HG03196 (cell line): ENCODE measurements around the gene SMIM45.

Experiments
- ATAC-seq: cut with Tn5 transposase; IDR thresholded peaks from one replicate; pipeline ENCODE4 v1.9.1; 2021; ENCODE audit not compliant: unreplicated experiment

SMIM45 gene

DNA sequence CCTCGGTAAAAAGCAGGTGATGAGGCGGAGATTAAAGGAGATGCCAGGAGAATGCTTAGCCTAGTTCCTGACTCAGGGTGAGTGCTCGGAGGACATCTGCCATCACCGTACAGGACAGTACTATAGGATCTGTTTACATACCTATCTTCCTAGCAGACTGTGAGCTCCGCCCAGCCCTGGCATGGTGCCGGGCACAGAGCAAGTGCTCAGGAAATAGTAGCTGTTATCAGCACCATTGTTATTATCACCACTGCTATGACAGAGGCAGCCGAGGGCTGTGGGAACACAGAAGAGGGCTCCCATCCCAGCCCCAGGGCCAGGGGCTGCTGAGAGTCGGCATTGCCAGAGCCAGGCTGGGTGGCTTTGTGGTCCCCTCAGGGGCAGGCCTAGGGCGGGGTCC, 16.7 kb downstream of the SMIM45 start:
- no peak for ATAC-seq

GRCh38 chr22:41969110-41969646, 17.2 kb downstream of the SMIM45 start, which contains the start of gene SEPTIN3:
Gene SEPTIN3, plus strand, starts transcription at chr22:41969443. Its CDS starts 2,050 bp downstream, at chr22:41971493.
- no peak for ATAC-seq

DNA sequence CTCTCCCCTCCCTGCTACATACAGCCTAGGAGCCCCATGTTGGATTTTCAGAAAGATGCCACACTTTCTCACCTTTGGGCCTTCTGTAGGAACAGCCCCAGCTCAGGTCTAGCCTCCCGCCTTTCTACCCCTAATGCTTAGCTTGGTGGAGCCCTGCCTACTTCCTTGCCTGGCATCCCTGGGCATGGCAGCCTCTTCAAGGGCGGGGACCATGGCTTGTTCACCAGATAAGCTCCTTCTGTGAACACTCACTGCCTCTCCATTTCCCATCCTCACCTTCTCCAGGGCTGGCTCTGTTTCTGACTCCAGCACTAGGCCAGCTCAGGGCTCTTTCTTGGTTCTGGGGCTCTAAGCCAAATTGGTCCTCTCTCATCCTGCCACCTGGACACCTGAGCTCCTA, 18.7 kb downstream of the SMIM45 start:
- ATAC-seq, result no peak

DNA sequence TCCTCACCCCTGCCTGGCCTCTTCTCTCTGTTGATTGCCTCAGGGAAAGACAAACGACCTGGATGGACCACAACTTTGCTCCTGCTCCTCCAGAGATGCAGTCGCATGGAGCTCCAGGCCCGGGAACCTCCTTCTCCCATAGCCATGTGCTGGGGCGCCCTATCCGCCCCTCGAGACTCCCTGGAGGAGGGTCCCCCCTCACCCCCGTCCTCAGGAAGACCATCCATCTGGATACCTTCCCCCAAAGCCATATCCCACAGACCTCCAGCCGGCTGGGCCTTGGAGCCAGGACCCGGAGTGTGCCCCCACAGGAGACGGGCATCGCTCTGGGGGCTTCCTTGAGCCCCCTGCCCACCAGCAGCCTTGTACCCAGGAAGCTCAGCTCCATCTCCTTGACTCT, 19.5 kb downstream of the SMIM45 start:
- no peak for ATAC-seq

- ATAC-seq, result no peak
Measured at GRCh38 chr22:41974691-41975290, 22.8 kb downstream of the SMIM45 start.

- no peak for ATAC-seq
Measured at GRCh38 chr22:41975299-41976069, 23.5 kb downstream of the SMIM45 start.

GRCh38 chr22:41976070-41976901, 24.3 kb downstream of the SMIM45 start:
- no peak for ATAC-seq

GRCh38 chr22:41976961-41977566, 25.1 kb downstream of the SMIM45 start:
- no peak for ATAC-seq

DNA sequence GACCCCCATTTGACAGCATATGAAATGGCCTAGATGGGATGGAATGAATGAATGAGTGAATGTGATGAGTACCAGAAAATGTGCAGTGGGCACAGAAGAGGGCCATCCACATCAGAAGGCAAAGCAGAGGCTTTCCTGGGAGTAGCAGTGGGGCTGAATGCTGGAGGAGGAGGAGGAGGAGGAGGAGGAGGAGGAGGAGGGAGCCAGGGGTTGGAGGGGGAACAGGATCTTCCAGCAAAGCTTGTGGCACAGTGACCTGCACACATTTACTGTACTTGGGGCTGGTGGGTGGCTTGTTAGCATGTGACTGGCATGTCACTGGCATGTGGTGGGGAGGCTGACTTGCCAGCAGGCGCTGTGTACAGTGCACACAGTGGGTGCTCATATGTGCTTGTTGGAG, 26.8 kb downstream of the SMIM45 start:
- no peak for ATAC-seq

DNA sequence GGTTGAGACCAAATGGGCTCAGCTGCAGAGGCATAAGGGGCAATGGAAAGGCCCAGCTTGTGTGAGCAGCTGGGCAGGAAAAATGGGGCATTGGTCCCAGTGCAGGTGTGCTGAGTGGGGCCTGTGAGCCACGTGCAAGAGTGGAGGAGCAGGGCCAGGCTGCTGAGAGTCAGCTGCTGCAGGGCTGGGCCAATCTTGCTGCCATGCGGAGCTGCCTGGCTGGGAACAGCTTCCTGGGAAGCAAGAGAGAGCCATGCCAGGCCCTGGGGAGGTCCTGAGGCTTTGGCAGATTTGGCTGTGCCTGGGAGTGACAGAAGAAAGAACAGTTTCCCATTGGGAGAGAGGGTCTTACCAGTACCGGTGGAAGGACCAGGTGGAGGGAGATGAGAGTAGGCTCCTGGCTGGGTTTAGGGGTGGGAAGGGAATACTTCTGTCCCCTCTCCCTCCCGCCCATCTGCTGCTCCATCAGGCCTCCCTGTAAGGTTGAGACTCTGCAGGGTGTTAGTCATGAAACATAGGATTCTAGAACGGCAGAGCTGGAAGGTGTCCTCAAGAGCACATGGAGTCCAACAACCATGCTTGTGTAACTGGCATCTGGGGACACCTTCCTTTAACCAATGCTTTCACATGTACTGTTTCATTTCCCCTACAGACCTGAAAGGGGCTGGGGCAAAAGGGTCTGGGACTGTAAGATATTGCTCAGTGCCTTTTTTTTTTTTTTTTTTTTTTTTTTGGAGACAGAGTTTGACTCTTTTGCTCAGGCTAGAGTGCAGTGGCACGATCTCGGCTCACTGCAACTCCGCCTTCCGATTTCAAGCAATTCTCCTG, 27.7 kb downstream of the SMIM45 start:
- ATAC-seq, result no peak

GRCh38 chr22:41982865-41983264, 30.9 kb downstream of the SMIM45 start:
- no peak for ATAC-seq

- ATAC-seq, result no peak
Measured at GRCh38 chr22:41983513-41984405, 31.8 kb downstream of the SMIM45 start.

DNA sequence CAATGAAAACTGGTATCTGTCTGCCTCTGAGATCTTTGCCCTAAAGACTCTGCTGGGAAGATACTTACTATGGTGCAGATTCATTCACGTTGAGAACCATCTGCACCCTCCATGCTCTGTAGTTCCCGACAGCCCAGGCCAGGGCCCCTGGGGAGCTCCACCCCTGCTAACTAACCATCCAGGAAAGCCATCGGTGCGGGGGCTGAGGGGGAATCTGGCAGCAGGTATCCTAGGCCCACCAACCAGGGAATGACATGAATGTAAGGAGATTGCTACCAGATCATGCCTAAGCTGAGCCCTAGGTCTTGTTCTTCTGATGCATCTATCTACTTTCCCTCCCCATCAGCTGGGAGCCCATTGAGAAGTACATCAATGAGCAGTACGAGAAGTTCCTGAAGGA, 35.3 kb downstream of the SMIM45 start:
- ATAC-seq, result no peak

DNA sequence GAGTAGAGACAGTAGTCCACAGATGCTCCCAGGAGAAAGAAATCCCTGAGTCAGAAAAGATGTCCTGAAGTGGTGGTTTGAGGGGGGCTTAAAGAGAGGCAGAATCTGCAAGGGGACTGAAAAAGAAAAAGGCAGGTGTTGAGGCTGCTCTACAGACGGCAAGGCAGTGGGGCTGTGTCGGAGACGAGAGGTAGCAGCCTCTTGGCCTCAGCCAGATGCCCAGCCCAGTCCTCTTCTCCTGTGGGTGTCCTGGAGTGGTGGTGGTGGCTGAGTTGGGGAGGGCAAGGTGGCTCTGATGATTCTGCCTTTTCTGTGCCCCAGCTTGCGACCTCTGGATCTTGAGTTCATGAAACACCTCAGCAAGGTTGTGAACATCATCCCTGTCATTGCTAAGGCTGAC, 37.3 kb downstream of the SMIM45 start:
- ATAC-seq, result no peak

- ATAC-seq, result no peak
Measured at GRCh38 chr22:41991111-41991510, 39.2 kb downstream of the SMIM45 start.

GRCh38 chr22:41992496-41992895, 40.5 kb downstream of the SMIM45 start:
- no peak for ATAC-seq

DNA sequence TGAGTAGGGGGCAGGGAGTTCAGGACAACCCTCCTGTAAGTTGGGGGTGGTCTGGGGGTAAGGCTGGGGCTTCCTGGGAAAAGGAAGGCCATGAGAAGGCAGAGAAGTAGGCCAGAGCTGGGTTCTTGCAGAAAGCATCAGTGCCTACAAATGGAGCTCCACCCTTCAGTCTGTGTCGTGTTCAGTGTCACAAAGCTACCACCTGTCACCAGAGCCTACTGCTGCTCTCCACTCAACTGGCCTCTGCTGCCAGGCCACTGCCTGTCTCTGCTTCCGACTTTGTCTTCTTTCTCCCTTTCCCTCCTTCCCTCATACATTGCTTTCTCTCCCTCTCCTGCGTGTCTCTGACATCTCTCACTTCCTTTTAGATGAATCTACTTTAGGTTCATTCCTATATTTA, 43.3 kb downstream of the SMIM45 start:
- ATAC-seq, result no peak

- no peak for ATAC-seq
Measured at GRCh38 chr22:41996826-41997225, 44.9 kb downstream of the SMIM45 start.
